Measurements from ENCODE around the gene SLC1A5.
"Not testable (repeated sequence)": the region's sequence is repeated elsewhere in the genome, so short reads cannot be mapped to it uniquely, and the experiment has no call there.

- TF ChIP-seq CTCF (IDR thresholded peaks at IDR 0.05; ENCODE audit: insufficient read depth, low read depth, low read length); EZH2 (IDR thresholded peaks at IDR 0.05; ENCODE audit: insufficient read depth, low read length): not testable (repeated sequence)
These were observed 34.0 kb upstream of the SLC1A5 start for GRCh38 chr19:46822410-46822787.
